ENCODE data around the gene TBC1D4.

DNA sequence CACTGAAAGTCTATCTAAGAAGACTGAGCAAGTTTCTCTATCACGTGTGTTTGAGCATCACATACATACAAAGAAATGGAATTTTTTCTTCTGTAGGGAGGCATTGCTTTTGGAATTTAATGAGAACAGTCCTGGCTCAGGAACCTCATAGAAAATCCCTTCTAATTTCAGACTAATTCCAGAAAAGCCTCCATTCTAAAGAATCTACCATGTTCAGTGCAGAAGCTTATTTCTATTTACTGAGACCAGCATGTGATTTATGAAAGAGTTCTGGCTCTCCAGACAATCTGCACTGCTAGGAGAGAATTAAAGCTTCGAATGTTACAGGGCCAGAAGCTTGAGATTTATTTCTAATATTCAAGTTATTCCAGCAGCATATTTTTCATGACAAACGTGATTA lies 186.8 kb downstream of the TBC1D4 start:
- TF ChIP-seq CTCF (IDR thresholded peaks at IDR 0.05), result no peak
- TF ChIP-seq POLR2AphosphoS5 (IDR thresholded peaks at IDR 0.05), result no peak

Measured in prostate gland (tissue), 2 donors.